GM18520 (cell line): ENCODE data around the gene RYR3.

Experiments used
- ATAC-seq: cut with Tn5 transposase; IDR thresholded peaks from one replicate; pipeline ENCODE4 v1.9.1; 2021; ENCODE audit not compliant: unreplicated experiment

RYR3 gene

DNA sequence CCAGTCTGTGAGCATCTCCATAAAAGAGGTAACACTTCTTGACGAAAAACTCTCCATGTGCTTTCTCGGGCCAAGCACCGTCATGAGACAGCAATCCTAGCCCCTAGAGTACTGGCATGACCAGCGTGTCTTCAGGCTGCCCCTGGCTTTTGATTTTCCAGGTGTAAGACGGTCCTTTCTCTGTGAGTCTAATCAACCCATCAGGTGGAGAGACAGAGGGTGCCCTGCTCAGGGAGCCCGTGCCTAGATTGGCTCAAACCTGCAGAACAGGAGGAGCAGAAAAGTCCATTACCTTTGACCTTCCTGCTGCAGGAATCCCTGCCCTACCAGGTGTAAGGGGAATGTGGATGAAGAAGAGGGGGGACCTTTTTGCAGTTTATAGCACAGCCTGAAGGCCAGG lies 548.1 kb downstream of the RYR3 start:
- no peak for ATAC-seq

DNA sequence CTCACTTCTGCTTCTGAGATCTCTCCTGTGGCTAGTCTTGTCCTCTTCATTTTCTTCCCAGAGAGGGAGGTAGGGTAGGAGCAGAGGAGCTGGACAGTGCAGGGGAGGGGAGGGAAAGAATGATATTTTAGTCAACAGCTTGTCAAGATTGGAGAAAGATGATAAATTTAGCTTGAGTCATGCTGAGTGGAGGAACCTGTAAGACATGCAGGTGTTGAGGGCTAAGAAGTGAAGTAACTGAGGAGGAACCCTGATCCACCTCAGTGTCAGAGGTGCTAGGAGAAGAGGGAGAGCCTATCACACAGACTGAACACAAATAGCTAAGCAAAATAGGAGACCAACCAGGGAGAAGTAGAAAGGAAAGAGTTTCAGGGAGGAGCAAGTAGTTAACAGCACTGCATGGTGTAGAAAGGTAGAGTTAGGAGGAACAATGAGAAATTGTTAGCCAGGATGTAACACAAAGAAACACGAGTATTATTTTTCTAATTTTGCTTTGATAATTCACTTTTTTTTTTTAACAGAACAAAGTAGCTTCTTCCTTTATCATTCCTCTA lies 549.3 kb downstream of the RYR3 start:
- no peak for ATAC-seq

DNA sequence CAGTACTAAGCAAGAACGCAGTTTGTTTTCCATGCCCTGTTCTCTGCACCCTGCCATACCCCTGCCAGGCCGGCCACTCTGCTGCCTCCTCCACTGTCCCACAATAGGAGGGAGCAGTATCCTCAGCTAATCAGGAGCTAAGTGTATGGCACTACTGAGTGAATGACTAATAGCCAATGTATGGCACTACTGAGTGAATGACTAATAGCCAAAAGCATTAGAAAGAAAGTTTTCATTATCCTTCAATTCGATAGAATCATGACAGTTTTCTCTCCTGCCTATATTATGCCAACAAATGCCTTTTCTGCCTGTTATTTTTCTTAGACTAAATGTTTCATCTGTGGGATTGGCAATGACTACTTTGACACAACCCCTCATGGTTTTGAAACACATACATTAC lies 550.0 kb downstream of the RYR3 start:
- no peak for ATAC-seq

DNA sequence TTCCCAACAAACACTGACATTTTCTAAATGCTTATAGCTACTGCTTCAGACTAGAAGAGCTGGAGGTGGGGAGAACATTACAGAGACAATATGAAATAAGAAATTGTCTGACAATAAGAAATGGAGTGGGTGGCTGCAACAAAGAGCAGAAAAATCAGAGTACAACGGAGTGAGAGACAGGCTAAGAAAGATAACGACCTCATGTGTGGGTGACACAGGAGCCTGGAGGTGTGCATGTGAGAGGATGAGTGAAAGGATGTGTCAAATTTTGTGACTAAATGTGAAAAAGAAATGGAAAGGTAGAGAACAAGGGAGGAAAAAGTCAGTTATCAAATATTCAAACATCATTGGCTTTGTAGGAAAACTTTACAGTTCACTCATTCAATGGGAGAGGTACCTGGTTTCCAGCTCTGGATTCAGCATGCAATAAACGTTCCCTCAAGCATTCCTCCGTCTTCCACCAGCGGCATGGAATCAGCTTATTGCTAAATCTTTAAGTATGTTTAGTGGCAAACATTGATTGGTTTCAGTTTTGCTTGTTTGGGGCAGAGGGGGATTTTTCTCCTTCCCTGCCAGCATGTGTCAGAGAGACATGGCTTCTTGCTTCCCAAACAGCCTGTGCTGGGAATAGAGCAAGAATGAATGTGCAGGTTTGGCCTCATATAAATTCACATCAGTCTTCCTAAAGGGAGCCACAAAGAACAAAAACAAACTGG lies 553.8 kb downstream of the RYR3 start:
- no peak for ATAC-seq

DNA sequence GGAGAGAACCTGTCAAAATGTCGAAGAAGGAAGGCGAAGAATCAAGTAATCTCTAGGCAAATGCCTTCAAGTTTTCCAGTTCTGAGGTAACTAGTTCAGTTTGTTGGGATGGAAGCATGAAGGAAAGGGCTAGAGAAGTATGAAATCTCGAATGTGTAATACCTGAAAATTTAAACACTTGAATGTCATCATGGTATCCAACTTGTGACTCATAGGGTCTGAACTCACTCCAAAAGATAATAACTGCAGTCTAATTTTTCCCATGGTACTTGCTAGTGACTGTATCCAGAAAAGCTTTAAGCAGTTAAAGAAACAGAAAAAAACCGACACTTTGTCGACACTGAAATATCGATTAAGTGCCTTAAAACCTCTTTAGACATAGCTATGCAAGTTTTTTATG lies 554.6 kb downstream of the RYR3 start:
- no peak for ATAC-seq

DNA sequence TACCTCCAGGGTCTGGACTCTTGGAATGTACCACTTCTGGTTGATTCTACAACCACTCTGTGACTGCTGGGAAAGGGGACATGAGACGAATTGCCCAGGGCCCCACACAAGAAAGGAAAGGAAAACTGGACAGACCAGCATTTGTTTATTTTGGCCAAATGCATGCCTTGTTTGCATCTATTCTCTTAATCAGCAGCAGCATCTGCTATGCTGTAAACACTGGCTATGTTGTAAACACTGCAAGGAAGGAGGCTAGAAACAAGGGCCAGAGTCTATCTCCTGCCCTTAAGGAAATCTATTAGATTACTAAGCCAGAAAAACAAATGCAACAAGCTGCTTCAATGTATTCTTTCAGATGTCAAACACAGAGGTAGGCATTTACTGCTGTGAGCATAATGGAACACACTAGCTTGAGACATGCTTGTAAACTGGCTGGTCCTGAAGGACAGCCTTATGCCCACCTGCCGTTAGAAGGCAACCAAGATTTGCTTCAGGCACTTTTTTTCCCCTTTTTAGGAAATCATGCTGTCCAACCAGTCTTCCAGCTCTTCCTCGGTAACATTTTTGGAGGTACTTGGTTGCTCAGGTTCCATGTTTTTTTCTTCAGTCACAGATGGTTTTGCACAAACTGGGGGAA lies 555.5 kb downstream of the RYR3 start:
- no peak for ATAC-seq

DNA sequence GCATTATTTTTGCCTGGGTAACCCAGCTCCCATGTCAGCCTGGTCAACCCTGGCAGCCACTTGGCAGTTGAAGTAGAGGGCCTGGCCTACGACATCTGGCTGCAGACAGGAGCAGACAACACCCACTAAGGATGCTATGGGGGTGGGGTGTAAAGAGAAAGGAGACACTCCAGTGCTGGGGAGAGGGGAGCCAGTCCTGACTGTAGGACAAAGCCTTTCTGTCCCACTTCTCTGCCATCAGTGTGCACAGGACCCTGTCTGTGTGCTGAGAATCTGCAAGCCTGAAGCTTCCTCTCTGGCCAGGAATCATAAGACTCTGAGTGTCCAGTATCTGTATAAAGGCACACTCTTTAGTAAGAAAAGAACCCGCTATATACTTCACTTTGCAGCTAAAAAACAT lies 561.2 kb downstream of the RYR3 start:
- no peak for ATAC-seq

DNA sequence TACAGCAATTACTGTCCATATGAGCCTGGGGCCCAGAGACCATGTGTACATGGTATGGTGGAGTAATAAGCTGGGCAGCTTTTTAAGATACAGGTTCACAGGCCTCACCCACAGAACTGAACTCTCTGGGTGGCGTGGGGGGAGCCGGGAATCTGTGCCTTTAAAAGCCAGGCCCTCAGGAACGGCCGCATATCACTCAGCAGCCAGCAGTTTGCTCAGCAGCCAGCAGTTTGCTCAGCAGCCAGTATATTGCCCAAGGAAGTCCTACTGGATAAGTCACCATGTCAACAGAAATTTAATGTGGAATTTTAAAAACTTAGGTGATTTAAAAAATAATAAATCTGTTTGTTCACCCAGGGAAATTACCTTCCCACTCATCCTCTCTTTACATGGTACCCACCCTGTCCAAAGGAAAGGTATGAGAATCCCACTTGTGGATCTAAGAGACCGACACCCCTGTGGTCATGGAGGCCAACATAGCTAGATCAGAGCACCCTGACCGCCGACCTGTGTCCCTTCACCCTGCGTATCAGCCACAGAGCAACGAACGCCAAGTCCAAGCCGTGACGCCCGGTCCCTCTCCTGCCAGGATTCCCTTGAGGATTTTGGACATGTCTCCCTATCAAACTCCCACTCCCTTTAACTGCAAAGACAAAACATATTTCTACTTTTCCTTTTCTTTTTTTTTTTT lies 561.8 kb downstream of the RYR3 start:
- ATAC-seq: no peak

DNA sequence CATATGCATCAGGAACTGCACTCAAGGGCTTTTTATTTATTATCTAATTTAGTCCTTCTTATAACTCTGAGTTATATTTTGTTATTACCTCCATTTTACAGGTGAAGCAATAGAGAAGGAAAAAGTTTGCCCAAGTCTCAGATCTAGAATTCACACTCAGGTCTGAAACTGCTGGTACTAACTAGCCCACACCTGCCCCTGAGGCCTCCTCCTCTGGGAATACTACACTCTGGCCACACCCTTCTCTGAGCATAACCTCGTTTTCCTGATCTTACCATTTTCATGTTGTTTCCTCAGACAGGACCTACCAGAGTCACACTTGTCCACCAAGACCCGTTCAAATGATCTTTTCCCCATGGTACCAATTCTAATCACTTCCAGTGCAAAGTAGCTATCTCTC lies 563.4 kb downstream of the RYR3 start:
- ATAC-seq: no peak

DNA sequence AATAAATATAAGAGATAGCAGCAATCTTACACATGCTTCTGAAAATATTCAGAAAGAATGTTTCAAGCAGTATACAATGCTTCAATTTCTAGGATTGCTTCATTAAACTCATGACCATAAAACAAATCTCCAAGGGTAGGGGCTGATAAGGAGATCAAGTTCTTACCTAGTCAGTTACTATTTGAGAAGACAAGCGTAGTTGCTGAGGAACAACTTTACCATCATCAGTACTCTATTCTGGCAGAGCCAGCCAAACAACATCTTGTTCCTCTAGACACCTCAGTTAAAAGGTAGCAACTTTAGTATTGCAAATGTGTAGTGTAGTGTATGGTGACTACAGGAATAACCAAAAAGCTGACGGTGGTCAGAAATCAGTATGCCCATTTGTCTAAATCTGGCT lies 572.2 kb downstream of the RYR3 start:
- ATAC-seq: no peak

DNA sequence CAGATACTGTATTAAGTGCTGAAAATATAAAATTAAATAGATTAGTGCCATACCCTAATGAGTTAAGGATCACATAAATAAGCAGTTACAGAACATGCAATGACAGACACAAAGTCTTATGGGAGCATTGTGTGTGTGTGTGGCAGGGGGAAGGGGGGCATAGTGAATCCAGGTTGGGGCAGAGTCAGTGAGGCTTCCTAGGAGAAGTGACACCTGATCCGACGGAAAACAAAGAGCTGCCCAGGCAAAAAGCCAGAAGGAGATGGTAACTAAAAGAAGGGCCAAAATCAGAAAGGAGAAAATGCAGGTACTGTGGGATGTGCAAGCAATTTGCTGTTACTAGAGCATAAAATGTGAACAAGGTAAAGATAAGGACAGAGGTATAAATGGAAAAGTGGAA lies 577.4 kb downstream of the RYR3 start:
- no peak for ATAC-seq

DNA sequence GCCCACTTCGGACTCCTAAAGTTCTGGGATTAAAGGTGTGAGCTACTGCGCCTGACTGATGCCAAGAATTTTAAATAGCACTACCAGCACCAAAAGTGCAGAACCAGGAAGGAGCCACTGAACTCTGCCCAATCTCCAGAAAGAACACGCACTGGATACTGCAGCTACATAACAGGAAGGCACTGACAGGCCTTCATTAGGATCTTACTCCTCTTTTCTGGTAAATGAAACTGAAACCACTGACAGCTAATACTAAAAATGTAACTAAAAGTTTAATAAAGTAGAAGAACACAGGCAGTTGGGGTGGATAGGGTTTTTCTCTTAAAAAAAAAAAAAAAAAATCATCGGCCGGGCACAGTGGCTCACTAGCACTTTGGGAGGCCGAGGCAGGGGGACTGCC lies 583.4 kb downstream of the RYR3 start:
- no peak for ATAC-seq

DNA sequence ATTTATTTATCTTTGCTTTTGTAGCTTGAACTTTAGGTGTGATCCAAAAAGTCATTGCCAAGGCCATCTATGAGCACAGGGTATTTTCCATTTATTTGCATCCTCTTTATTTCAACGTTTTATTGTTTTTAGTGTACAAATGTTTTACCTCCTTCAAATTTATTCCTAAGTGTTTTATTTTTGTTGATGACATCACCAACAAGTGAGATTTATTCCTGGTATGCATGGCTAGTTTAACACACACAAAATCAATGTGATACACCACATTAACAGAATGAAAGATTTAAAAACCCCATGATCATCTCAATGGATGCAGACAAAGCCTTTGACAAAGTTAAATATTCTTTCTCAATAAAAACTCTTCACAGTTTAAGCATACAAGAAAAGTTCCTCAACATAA lies 591.3 kb downstream of the RYR3 start:
- ATAC-seq: no peak

DNA sequence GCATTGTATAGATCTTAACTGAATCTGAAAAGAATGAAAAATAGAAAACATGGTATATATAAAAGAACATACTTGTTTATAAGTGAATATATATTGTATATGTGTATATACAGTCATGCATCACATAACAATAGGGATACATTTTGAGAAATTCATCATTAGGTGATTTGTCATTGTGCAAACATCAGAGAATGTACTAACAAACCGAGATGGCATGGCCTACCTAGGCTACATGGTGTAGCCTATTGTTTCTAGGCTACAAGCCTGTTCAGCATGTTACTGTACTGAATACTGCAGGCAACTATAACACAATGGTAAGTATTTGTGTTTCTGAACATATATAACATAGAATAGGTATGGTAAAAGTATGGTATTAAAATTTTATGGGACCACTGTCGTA lies 592.9 kb downstream of the RYR3 start:
- ATAC-seq: no peak

DNA sequence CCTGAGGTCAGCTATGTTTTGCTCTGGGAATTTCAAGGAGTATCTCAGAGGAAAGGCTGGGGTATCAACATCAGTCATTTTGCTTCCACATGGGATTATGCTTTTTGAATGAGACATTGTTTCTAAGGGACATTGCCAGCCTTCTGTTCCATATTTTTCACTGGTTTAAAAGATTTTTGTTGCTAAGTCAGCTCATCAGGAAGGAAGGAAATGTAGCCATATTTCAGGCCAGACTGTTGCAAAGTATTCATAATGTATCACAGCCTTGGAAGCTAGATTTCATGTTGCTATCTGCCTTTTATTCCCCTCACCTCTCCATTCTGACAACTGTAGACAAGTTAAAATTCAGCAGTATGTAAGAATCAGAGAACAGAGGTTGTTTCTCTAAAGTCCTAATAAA lies 596.6 kb downstream of the RYR3 start:
- ATAC-seq: no peak

DNA sequence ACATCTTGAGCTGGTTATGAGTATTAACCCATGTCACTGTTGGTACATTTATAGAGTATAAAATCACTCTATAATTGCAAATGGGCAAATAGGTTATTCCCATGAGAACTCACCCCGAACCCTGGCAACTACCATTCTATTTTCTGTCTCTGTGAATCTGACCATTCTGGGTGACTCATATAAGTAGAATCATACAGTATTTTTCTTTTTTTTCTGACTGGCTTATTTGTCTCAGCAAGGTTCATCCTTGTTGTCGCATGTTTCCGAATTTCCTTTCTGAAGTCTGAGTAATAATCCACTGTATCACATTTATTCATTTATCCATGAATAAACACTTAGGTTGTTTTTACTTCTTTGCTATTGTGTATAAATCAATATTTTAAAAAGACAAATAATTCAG lies 597.6 kb downstream of the RYR3 start:
- no peak for ATAC-seq

DNA sequence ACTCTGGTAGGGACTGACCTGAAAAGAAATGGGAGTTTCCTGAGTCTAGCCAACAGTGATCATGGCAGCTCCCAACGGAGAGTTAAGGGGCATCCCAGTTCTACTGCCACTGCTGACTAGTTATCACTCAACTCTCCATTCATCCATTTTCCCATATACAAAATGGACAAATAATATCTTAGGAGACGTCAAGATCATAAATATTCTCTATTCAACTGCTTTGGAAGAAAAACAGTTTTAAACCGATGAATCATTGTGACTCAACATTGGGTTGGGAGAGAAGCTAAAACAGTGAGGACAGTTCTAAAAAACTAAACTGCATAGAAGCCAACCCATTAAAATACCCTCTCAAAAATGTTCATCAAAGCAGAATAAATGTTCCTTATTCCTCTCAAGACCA lies 600.0 kb downstream of the RYR3 start:
- ATAC-seq: no peak

DNA sequence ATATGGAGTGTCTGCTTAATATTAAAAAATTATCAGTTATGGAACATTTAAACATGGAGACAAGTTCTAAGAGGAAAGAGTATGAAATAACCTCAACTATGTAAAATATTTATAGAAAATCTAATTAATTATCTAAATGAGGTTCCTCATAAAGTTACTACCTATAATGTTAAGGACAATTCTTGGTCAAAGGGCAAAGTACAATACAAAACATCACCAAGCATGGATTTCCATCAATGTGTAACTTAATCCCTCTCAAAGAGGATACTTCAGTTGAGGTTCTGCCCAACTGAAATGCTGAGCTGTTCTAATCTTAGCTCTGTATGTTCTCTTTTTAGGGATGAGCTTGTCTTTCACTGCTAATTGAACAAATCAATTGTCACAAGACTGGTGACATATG lies 601.6 kb downstream of the RYR3 start:
- ATAC-seq: no peak

DNA sequence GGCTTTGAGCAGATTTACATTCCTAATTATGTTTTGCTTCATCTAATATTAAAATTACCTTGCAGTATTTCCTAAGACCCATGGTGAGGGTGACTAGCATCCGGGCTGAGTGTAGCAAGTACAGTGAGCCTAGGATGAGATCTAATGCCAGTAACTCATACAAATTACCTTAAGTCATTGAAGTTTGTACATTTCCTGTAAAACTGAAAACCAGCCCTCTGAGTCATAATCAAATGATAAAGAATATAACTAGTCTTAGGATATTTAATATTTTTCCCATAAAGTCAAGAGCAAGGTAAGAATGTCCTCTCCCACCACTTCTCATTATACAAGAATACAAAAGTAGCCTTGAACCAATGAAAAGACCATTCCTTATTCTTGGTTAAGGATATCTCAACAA lies 602.7 kb downstream of the RYR3 start:
- no peak for ATAC-seq
